Measurements from ENCODE around the gene MGAM2.

DNA sequence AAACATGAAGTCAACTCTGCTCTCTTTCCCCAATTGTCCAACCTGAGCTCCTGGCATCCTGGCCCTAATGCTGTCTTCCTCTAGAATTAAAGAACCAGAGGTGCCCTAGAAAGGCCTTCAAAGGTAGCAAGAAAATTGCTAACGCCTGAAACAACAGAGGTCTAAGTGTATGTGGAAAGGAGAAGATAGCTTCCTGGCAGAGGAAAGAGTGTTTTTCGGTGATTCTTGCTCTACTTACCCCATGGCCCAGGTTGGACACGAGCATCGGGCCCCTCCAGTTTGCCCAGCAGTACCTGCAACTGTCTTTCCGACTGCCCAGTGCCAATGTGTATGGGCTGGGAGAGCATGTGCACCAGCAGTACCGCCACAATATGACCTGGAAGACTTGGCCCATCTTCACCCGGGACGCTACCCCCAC lies 22.2 kb downstream of the MGAM2 start:
- TF ChIP-seq CTCF (IDR thresholded peaks at IDR 0.05) (no peak), POLR2A (IDR thresholded peaks at IDR 0.05) (no peak)

Measured in Peyer's patch (tissue), 4 donors.